ENCODE data around the gene SLC10A1. TPM values are rescaled to one million over a fixed set of nuclear protein-coding genes. Genes with fewer than 3 reads are reported as not detected.

SLC10A1 gene
- total RNA-seq, 4 donors from 2014 or later: not detected

DNA sequence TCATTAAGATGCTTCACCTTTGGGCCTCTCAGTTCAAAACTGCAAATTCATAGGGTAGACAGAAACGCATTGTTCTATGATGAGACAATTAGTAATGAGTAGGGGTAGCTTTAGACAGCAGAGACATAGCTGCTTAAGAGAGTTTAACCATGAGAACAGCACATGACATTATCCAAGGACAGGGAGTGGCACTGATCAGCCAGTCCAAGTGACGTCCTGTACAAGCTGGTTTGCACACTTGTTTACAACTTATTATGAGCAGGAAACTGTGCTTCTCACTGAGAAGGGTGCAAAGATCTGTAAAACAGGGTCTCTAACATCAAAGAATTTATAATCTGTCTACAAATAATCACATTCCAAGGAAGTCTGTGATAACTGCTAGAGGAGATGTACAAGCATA lies 41.3 kb downstream of the SLC10A1 start:
- peak overlapping the region in 3 of 4 donors; percentile 24 to 69 (median 66) for H3K27ac ChIP-seq
- intact Hi-C loops (cut with DNase I): no loop called here
- H3K27me3 ChIP-seq: no peaks in the 10 kb centered on the region
- H3K4me1 ChIP-seq: peaks cover 0 to 13% (median 0%) of the 10 kb centered on the region in 3 donors
- no peak for DNase-seq
- H3K9me3 ChIP-seq: no peaks in the 10 kb centered on the region
- WGBS, 2 donors: 63 to 64% methylated on average over 2 of the region's 2 CpGs
- no peaks in the 10 kb centered on the region for H3K36me3 ChIP-seq
- no peak overlapping the region for H3K4me3 ChIP-seq
- no peak for TF ChIP-seq POLR2A (IDR thresholded peaks at IDR 0.05)
- TF ChIP-seq, protein P1, sequence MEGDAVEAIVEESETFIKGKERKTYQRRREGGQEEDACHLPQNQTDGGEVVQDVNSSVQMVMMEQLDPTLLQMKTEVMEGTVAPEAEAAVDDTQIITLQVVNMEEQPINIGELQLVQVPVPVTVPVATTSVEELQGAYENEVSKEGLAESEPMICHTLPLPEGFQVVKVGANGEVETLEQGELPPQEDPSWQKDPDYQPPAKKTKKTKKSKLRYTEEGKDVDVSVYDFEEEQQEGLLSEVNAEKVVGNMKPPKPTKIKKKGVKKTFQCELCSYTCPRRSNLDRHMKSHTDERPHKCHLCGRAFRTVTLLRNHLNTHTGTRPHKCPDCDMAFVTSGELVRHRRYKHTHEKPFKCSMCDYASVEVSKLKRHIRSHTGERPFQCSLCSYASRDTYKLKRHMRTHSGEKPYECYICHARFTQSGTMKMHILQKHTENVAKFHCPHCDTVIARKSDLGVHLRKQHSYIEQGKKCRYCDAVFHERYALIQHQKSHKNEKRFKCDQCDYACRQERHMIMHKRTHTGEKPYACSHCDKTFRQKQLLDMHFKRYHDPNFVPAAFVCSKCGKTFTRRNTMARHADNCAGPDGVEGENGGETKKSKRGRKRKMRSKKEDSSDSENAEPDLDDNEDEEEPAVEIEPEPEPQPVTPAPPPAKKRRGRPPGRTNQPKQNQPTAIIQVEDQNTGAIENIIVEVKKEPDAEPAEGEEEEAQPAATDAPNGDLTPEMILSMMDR (IDR thresholded peaks at IDR 0.05): no peak

DNA sequence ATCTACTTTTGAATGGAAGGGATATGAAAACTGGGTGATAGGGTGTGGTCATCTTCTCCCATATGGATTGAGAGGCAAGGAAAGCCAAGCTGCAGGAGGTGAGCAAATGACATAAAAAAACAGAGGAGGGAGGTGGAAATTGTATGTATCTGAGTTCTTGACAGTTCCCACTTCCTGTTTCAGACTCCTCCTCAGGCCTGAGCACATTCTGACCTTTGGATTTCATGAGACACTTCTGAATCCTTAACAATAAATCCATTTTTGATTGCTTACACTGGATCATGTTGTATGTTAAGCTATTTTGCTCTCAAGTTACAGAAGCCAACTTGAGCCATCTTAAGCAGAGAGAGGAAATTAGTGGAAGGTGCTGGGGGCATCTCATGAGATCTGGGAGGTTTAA lies 41.7 kb downstream of the SLC10A1 start:
- peak overlapping the region in 3 of 4 donors; percentile 24 to 69 (median 66) for H3K27ac ChIP-seq
- intact Hi-C loops (cut with DNase I): no loop called here
- H3K36me3 ChIP-seq: no peaks in the 10 kb centered on the region
- no peak overlapping the region for H3K4me3 ChIP-seq
- no peaks in the 10 kb centered on the region for H3K9me3 ChIP-seq
- H3K4me1 ChIP-seq: peaks cover 0 to 13% (median 0%) of the 10 kb centered on the region in 3 donors
- TF ChIP-seq, protein P1 (IDR thresholded peaks at IDR 0.05): no peak
- no peak for TF ChIP-seq POLR2A (IDR thresholded peaks at IDR 0.05)
- DNase-seq: no peak
- H3K27me3 ChIP-seq: no peaks in the 10 kb centered on the region

DNA sequence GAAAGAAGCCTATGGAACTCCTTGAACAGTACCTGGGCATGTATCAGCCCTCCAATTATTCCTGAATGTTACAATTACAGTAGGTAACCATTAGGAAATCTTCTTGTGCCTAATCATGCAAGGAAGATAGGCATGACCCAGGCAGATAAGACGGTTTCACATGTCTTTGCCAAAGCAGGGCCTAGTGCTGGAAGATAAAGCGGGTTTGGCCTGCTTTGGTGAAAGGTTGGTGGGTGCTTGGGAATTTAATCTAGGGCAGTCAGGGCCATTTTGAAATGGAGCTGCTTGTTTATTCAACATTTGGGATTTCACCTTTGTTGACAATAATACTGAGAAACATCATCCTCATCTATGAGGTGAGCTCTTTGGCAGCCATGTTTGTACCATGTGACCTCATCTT lies 42.6 kb downstream of the SLC10A1 start:
- WGBS, 2 donors: 80 to 95% methylated on average over 2 of the region's 2 CpGs
- DNase-seq: no peak

DNA sequence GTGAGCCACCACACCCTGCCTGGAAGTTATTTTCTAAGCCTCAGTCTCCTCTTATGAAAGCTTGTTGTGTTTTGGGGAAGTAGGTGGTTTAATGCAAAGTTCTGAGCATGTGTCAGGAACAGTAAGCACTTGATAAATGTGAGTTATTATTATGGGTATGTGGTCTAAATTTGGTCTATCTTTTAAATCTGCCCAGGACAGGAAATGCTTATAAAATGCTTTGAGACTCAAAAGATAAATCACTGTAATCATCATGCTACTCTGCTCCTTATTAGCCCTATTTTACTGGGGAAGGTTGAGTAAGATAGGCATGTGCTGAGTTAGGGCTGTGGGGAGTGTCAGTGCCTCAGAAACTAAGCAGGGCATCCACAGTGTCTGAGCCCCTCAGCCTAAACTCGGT lies 43.2 kb downstream of the SLC10A1 start:
- WGBS, 2 donors: 82 to 100% methylated on average over 1 of the region's 1 CpG
- Histone ChIP-seq H3K27ac (no peak overlapping the region), H3K36me3 (no peaks in the 10 kb centered on the region), H3K9me3 (no peaks in the 10 kb centered on the region), H3K4me3 (no peak overlapping the region), H3K4me1 (peaks cover 0 to 13% (median 0%) of the 10 kb centered on the region in 3 donors), H3K27me3 (no peaks in the 10 kb centered on the region)
- DNase-seq: no peak
- intact Hi-C loops (cut with DNase I): no loop called here
- TF ChIP-seq, protein P1 (IDR thresholded peaks at IDR 0.05): no peak
- no peak for TF ChIP-seq POLR2A (IDR thresholded peaks at IDR 0.05)

More for the DNA sequence above, 42.6 kb downstream of the SLC10A1 start:
- Histone ChIP-seq H3K9me3 (no peaks in the 10 kb centered on the region), H3K27me3 (no peaks in the 10 kb centered on the region), H3K36me3 (no peaks in the 10 kb centered on the region), H3K4me1 (peaks cover 0 to 13% (median 0%) of the 10 kb centered on the region in 3 donors), H3K4me3 (no peak overlapping the region), H3K27ac (no peak overlapping the region)
- TF ChIP-seq, protein P1 (IDR thresholded peaks at IDR 0.05): no peak
- TF ChIP-seq POLR2A (IDR thresholded peaks at IDR 0.05): no peak
- intact Hi-C loops (cut with DNase I): no loop called here

DNA sequence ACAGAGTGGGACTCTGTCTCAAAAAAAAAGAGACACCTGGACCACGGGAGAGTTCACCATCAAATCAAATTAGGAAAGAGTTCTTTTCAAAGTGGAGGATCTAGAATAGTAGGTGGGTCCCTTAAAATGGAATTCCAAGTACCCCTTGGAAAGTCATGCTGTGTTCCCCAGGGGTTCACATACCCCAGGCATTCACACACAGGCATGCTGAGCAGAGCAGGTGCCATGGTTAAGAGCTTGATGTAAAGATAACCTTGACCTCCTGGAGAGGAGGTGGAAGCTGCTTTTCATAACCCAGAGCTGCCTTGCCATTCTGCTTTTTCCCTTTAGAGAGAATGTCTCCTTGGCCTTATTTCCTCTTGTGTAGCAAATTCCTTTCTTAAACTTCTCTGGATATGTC lies 44.3 kb downstream of the SLC10A1 start:
- H3K36me3 ChIP-seq: no peaks in the 10 kb centered on the region
- H3K27ac ChIP-seq: no peak overlapping the region
- no peak for DNase-seq
- intact Hi-C loops (cut with DNase I): no loop called here
- WGBS, 2 donors: 60 to 69% methylated on average over 1 of the region's 1 CpG
- no peak overlapping the region for H3K4me3 ChIP-seq
- peaks cover 0 to 13% (median 0%) of the 10 kb centered on the region in 3 donors for H3K4me1 ChIP-seq
- TF ChIP-seq POLR2A (IDR thresholded peaks at IDR 0.05): no peak
- TF ChIP-seq, protein P1 (IDR thresholded peaks at IDR 0.05): no peak
- H3K27me3 ChIP-seq: no peaks in the 10 kb centered on the region
- H3K9me3 ChIP-seq: no peaks in the 10 kb centered on the region
